HG02642 (cell line): ENCODE results near the gene GSG1L.

ENCODE experiments used
- ATAC-seq: cut with Tn5 transposase; IDR thresholded peaks from one replicate; pipeline ENCODE4 v1.9.1; 2021; ENCODE audit warnings: mild to moderate bottlenecking; ENCODE audit not compliant: unreplicated experiment, poor library complexity

Gene GSG1L

DNA sequence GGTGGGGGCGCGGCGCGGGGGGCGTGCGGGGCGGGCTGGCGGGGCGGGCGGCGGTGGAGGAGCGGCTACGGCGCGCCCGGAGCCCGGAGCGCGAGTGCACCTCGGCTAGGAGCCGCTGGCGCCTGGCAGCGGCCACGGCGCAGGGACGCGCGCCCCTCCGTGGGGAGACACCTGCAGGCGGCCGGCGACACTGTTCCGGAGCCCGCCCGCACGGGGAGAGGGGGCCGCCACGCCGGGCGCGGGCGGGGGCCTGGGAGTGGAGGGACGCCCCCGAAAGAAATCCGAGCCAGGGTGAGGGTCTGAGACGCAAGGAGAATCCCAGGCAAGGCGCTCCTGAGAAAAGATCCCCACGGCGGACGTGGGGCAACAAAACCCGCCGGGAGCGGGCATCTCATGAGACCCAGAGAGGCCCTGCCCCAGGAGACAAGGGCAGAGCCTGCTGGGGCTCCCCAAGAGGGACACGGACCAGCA lies at the start of gene GSG1L:
Gene GSG1L, minus strand, starts transcription at position 124 of the 471 bp plus-strand sequence. CDS start 290 bp downstream, outside the sequence.
- ATAC-seq = no peak

DNA sequence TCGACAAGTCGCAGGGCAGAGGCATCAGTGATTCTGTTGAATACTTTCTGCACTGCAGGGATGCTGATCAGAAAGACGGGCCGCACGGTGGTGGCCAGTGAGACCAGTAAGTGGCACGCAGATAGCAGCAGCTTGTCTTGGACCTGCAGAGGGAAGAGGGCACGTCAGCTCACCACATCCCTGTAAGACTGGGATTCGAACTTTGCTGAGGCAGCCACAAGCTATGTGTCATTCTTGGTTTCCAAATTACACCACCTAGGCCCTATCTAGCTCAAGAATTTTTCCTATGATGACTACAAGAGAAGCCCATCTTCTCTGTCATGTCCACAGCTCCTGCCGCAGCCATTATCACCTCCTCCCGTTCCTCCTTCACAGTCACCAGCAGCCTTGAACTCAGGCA lies 49.4 kb upstream of the GSG1L start:
- no peak for ATAC-seq

DNA sequence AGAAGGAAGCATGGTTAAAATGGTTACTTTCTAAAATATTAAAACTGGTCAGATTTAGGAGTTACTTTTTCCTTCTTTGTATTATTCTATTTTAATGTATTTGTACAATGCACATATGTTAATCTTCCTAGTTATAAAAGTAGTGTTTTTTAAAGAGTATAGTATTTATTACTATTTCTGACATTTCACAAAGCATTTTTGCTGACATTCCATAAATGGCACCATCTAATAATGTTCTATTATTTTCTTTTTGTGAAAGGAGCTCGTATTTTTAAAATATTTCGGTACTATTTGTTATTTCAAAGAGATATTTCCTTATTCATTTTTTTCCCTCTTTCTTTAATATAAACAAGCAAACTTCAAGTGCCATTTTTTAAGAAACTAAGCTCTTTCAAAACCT lies 47.5 kb upstream of the GSG1L start:
- no peak for ATAC-seq

DNA sequence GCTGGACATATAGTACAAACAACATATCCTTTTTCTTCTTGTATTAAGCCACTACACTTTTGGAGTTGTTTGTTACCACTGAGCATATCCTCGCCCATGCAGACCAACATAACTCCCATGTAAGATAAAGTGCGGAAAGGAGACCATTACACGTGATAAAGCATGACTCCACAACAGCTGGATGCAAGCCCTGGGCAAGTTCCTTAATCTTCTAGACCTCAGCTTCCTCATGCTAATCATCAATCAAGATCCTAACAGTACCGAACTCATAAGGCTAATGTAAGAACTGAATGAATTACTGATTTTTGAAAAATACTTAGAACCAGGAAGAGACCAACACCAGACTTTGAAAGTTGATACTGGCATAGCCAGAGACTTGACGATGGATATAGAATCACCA lies 47.0 kb upstream of the GSG1L start:
- ATAC-seq = no peak

DNA sequence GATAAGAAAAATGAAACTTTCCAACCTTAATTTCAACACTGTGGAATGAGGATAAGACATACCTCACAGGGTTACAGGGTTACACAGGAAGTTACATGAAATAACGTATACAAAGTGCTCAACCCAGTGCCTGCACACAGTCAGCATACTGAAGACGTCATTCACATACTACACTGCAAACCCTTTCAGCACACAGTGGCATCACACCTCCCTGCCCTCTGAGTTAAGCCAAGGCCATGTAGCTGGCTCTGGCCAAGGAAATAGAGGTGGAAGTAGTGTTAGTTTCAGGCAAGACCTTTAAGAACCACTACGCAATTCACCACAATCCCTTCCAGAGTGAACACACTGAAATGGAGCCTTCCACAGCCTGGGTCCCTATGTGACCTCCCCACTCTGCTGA lies 46.6 kb upstream of the GSG1L start:
- ATAC-seq = no peak

DNA sequence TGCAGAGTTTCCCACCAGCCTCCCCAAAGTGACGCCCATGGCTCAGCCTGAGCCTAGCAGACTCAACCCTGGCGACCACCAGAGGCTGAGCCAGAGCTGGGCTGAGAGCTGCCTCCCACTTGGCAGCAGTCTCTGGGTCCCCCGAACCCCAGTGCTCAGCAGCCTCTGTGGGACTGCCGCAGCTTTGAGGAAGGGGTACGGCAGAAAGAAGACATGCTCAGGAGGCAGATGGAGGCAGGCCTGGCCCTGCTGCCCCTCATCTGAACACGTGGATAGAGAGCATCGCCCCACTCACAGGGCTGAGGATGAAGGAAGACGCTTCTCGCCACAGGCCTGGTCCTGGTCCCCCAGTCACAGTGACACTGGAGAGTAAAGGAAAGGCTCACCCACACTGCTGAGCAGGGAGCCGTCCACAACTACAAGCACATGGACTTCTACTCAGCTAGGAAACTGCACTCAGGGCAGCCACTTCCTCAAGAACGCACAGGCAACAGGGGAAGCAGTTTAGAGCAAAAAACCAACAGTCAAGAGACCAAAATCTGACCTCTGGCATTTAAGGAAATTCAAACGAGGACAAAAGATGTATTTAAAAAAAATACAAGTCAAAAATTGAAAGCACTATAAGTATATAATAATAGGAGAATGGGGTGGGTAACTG lies 45.2 kb upstream of the GSG1L start:
- no peak for ATAC-seq

DNA sequence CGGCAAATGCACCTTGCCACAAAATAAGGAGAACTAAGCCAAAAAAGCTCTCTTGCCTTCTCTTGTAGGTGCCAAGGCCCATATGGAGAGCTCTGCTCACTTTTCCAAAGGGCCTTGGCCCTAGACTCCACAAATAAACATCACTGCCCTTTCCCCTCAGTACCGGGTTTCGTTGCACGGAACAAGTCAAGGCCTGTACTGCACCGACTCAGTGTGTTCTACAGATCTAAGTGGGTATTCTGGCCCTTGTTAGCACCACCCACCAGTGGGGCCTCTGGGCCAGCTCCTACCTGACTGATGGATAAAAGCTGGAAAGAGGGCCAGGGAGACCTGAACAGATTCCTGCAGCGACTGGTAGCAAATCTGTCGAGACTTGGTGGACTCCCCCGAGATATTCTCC lies 43.7 kb upstream of the GSG1L start:
- no peak for ATAC-seq

DNA sequence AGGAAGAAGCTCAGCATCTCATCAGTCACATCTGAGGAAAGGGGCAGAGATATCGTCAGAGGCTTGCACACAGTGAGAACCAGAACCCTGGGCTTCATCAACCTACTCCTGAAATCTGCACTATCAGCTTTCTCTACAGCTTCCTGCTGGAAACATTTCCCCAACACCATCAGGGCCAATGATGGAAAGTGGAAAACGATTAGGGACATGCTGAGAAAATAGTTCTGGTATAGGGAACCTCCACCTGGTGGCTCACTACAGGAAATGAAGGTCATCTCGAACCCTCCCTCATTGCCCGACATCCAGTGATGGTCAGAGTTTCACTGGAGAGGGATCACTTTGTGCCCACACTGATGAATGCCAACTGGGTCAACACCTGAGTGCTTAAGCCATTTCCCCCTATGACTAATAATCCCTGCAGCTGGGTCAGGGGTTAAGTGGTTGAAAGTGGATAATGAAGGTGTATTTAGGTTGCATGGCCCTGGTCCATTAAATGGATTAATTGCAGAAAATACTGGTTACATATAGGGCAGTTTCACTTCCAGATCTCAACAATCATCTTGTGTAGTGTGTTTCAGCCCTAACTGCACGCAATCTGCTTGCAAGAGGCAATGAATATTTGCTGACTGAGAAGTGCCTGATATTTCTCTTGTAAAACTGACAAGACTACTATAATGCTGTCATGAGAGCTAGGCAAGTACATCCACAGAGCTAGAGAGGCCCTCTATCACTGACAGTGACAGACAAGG lies 43.1 kb upstream of the GSG1L start:
- no peak for ATAC-seq

DNA sequence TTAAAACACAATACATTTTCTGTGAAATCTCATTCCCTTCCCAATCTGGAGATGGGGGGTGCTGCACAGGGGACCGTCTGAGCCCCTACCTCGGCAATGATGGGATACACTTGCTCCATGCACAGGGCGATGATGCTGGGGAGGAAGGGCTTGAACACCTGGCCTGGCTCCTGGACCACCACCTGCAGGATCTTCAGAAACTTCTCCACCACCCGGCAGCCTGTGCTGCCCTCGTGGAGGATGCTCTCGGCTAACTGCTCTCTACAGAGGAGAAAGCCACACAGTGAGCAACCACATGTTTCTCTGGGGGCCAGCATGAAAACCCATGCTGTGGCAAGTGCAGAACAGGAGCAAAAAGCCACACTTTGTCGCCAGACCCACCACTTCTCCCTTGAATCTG lies 42.4 kb upstream of the GSG1L start:
- ATAC-seq = no peak

DNA sequence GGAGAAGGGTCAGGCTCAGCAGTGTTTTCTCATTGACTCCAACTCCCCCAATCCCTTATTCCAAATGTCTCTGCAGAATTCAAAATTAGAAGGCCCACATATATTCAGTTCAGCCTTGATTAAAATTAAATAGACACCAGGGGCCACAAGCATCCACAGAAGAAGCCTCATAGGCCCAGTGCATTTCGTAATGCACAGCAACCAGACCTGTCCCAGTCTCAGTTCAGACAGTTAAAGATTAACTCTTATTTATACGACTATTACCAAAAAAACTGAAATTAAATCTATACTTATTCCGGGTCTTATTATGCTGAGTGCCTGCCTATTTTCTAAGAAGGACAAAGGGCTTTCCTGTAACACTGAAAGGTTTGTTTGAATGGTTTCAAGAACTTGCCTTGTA lies 41.8 kb upstream of the GSG1L start:
- ATAC-seq = no peak

DNA sequence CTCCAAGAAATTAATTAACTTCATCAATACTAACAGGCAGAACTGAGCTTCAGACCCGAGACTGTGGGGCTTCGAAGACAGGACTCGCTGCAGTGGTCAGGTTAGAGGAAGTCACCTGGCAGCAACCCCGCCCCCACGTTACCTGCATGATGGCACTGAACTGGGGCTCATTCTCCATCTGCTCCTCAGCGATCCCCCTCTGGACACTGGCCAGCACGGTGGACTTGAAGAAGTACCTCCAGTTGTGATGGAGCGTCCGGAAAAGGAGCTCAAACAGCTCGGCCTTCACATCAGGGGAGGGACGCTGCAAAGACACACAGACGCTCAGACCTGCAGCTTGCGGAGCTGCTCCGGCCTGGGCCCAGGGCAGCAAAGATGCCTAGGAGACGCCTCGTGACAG lies 40.9 kb upstream of the GSG1L start:
- ATAC-seq = no peak

DNA sequence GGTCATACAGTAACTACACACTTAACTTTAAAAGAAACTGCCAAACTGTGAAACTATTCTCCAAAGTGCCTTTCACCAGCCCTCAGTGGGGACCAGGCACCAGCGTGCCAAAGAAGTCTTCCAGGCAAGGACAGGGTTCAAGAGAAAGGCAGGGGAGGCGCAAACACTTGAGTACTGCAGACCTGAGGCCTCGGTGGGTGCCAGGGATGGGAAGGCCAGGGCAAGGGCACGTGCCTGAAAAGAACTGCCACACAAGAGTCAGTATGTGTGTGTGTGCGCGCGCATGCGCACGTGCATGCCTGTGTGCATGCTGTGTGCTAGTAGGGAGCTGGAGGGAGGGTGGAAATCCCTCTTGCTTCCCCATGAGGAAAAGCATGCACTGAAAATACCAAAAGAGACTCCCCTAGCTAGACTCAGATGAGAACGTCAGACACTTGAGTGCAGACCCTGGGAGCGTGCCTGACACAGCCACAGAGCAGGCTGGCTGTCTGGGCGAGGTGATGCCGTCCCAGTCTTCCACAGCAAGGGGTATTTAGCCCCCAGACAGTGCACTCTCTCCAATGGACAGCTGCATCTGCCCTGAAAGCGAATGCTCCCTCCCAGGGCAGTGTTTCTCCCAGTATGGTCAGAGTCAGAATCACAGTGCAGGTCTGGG lies 40.1 kb upstream of the GSG1L start:
- no peak for ATAC-seq

DNA sequence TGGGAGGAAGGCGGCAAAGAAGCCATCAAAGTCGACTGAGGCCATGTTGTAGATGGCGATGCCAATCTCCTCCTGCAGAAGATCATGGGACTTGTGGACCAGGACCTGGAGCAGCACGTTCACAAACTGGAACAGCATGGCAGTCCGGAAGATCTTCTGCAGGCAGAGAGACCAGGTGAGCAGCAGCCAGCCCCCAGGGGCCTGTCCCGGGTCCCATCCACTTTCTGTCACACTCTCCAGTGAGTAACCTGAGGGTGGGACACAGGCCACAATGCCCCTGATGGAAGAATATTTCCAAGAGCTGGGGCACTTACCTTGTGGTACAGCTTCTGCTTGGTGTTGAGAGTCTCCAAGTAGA lies 38.0 kb upstream of the GSG1L start:
- no peak for ATAC-seq

DNA sequence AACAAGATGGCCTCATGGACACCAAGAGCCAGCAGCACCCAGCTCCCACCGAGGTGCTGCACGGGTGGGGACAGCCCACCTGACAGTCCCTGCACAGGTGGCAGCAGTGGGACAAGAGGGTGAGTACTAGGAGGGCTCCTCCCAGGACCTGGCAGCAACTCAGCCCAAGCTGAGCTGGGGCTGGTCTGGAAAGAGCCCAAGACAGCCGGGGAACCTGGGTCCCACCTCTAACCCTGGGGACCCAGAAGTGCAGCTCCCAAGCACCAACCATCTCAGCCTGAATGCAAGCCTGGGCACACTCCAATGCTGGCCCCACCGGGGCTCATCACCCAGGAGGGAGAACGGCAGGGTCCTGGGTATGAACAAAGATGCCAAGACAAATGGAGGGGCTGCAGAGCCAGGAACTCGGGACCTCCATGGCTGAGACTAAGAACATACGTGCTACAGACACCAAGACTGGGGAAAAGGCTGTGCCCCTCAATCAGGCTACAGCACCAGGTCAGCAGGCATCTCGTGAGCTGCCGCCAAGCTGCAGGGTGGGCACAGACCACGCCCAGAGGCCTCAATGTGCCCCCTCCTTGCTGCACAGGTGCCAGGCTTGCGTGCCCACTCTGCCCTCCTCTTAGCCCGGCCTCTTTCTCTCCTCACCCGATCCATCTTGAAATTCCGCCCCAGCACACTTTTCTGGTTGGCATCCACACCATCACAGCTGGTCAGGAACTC lies 37.5 kb upstream of the GSG1L start:
- ATAC-seq = no peak

DNA sequence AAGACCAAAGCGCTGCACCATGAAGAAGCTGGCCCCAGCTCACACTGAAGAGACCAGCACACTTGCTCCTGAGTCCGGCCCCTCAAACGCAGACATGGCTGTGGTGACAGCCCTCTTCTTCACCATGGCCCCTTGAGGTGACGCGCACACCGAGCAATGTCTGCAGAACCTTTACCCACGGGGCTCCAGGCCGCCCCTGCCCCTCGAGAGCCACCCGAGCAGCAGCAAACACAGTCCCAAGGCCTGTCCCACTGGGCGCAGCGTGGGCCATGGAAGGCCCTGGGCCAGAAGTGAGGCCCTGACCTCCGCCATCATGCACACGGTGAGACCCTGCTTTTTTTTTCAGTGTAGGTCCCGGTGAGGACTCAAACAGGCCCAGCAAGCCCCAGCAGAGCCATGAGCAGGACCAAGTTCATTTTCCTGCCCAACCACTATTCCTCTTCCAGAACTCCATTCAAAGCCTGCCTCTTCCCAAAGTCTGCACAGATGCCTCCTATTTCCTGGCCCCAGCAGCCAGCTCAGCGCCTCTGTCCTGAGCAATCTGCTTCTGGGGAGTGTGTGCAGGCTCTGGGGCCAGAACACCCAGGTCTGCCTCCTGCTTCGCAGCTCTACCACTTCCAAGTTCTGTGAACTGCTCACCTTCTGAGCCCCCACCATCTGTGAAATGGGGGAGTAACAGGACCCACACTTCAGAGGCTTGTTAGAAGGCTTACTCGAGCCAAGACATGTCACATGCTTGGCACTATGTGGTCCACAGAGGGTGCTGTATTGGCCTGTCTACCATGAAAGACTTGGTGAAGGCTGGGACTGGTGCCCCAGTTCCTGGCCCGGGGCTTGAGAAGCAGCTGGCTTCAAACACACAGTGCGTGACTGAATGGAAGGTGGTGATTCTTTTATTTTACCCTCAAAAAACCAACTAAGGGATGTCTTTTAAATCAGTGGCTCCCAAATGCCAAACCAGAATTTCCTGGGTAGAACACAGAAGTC lies 35.7 kb upstream of the GSG1L start:
- no peak for ATAC-seq

DNA sequence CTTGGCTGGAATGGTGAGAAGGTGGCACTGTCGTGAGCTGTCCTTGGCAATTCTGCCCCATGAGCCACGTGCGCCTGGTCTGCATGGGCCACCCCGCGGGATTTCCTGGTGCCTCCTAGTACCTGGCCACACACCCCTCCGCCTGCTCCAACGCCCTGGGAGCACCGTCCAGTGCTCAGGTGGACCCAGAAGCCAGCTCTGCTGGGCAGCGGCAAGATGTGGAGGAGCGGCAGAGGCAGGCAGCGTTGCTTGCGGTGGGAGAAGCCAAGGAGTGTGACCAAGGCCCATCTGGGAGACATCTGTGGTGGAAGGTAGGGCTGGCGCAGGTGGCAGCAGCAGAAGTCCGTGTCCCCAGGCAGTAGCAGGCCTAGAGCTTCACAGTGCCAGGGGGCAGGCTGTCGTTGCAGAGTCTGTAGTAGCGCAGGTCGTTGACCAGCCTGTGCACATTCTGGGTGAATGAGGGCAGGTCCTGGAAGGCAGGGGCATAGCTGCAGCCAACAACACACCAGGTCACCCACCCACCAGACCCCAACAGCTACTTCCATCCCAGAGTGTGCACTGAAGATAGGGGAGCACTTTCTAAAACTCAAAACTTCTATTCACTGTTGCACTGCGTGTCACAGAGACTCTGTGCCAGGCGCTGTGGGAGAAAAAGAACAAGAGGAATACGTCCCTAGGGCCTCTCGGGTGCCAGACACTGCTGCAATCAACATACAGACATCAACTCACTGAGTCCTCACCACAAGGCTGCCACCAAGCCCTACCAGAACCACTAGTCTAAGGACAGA lies 34.9 kb upstream of the GSG1L start:
- ATAC-seq = no peak

DNA sequence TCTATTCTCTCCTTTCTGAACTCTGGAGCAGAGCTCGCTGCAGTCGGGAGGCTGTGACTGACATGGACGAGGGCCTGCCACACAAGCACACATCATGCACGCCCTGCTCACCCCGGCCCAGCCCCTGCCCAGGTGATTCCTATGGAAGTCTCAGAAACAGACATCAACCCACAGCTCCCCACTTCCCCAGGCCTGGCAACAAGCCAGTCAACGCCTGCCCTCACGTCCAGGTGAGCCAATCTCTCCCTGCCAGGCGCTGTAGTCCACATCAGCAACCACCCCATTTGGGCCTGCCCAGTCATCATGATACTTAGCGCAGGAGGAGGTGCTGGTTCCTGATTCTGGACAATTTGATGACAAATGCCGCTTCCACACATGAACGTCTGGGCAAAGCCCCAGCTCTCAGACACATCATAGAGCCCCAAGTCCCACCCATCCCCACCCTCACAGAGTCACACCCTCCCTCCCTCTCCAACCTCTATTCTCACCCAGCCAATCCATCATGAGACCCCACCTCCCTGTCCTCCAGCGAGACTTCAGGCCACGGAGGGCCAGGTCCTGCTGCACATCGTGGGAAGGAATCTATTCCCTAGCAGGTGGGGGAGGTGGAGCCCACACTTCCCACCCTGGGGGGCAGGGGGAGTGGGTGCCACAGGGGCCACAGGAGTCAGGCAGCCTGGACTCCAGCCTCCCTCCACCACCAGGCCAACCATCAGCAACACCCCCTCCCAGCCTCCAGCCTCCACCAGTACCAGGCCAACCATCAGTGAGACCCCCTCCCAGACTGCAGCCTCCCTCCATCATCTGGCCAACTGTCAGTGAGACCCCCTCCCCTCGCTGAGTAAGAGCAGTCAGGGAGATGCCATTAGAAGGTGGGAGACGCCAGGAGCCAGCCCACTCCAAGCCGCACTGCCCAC lies 33.7 kb upstream of the GSG1L start:
- no peak for ATAC-seq

DNA sequence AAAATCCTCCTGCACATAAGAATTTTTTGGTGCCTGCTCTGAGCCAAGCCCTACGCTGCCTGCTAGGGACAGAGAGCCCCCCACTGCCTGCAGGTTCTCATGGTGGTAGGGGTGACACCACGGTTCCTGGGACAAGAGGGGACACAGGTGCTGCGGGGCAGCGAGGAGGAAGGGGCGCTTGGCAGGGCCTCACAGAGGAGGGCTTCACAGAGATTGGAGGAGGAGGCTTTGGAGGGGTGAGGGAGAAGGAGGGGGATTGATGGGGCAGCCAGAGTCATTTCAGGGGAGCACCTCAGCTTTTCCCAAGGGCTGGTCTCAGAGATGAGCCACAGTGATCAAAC lies 29.8 kb upstream of the GSG1L start:
- ATAC-seq = no peak
